NCI-H2196 treated with DMSO at 0.1 percent for 48 hours (cell line): ENCODE results near the gene FXR2.

Experiments used
- DNase-seq: peaks from one replicate; lab custom pipeline; 2025; ENCODE audit not compliant: unreplicated experiment; lab: John Stamatoyannopoulos, UW

FXR2 gene

DNA sequence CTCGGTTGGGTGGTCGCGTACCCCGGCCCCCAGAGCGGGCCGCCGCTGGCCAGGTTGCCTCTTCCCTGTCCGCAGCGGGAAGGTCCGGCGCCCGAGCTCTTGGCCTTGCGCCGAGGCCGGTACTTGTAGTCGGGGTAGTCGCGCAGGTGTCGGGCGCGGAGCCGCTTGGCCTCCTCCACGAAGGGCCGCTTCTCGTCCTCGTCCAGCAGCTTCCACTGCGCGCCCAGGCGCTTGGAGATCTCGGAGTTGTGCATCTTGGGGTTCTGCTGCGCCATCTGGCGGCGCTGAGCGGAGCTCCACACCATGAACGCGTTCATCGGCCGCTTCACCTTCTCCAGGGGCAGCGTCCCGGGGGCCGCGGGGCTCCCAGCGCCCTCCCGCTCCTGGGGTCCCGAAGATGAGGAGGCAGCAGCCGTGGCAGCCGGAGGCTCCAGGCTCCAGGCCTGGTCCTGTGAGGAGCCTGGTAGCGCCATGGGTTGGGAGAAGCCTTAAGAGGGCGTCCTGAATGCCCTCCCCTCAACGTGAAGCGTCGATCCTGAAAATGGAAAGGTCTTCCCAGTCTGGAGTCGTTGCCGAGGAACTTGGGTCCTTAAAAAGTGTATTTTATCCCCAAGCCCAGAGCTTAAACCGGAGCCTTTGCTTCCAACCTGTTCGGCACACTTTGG is 25.4 kb downstream of the FXR2 start:
- DNase-seq, result no peak

DNA sequence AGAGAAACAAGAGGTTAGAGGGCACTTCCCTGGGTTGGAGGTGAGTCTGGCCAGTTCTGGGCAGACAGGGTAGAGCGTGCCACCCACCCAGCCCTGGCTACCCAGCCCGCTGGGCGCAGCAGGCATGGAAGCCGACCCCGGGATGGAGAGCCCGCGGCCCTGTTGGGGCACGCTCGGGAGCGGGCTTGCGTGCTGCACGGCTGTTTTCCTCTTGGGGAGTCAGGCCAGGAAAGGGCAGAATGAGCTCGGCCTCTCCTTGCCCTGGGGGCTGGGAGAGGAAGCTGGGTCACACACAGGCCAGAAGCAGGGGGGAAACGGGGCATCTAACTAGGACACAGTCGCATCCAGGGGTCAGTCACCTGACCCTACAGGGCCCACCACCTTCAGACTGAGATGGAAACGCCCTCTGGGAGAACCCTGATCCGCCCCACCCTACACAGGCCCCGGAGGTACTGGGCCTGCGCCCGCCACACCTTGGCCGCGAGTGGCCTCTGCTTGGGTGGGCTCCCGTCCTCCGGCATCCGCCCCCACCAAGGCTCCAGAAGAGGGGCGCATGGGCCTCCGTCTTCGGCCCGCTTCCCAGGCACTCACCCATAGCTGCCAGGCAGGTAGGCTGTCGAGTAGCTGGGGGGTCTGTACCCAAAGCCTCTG is 26.0 kb downstream of the FXR2 start:
- no peak for DNase-seq

DNA sequence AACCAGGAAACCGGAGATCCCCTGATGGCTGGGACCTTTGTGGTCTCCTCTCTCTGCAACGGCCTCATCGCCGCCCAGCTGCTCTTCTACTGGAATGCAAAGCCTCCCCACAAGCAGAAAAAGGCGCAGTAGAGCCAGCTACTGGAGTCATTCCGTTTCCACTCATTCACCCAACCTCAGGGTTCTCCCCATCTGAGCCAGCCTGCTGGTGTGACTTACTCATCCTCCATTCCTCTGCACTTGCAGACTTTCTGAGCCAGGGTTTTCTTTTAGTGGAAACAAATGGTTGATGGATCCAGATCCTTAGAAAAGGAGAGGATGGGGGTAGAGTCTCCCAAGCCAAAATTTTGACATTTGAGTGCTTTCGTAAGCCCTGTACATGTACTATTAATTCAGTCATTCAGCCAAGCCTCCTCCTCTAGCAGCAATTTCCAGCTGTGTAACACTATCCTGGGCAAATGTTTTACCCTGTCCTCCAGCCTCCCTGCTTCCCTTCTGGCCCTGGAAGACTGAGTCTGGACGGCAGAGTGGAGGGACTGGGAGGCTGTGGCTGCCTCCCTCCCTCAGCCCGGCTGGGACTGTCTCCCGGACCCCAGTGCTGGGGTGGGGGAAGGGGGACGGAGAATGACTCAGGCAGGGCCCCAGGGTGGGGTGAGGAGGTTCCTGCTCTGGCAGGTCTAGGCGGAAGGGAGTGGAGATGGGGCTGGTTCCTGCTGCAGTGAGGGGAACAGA is 27.1 kb downstream of the FXR2 start:
- no peak for DNase-seq

DNA sequence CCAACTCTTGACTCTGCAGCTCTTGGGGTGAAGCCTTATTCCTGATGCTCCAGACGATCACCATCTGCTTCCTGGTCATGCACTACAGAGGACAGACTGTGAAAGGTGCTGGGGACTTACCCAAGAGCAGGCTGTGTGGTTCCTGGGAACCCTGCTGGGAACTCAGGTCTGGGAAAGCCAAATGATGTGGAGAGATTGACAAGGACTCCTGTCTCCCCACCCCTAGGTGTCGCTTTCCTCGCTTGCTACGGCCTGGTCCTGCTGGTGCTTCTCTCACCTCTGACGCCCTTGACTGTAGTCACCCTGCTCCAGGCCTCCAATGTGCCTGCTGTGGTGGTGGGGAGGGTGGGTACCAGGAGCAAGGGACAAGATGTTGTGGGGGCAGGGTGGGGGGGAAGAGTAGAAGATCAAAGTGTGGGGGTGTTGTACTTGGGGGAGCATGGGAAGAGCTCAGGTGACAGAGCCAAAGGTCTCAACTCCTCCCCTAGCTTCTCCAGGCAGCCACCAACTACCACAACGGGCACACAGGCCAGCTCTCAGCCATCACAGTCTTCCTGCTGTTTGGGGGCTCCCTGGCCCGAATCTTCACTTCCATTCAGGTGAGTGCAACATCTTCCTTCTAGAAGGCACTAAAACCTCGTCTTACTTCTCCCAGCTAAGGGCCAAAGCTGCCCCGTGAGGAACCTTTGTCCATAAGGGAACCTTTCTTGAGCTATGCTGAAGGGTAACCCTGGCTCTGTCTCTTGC is 27.9 kb downstream of the FXR2 start:
- DNase-seq, result no peak

DNA sequence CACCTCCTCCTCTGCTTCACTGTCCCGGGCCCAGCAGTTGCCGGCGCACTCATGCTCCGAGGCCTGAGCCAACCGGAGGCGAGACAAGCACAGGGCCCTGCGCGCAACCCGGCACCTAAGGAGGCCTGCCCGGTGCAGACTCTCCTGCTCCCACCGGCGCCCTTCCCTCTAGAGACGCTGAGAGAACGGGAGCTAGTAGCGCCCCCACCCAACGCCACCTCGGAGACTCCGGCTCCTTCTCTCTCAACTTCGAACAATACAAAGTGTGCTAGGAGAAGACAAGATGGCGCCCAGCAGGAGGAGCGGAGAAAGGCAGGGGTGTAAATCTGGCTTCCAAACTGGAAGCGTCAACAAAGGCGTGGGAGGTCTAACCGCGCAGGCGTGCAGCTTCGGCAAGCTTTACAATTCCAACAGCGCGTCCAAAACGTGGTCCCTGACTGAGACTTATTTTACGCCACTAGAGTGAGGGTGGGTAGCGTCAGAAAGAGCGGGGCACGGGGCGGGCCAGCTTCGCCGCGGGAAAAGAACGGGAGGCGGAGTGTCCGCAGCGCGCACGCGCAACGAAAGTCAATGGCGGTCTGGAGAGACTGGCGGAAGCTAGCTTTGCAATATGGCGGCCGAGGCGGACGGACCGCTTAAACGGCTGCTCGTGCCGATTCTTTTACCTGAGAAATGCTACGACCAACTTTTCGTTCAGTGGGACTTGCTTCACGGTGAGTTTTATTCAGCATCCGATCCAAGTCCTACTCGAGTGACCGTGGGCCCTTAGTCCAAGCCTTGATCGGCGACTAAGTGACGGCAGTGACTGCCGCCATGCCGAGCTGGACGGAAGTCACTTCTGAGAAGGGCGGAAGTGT is 31.2 kb downstream of the FXR2 start, which contains the start of gene MPDU1:
TSS of gene MPDU1 (plus strand) at position 600 of the 857 bp plus-strand sequence. CDS start at position 611, 11 bp downstream.
- peak; percentile 88 for DNase-seq

DNA sequence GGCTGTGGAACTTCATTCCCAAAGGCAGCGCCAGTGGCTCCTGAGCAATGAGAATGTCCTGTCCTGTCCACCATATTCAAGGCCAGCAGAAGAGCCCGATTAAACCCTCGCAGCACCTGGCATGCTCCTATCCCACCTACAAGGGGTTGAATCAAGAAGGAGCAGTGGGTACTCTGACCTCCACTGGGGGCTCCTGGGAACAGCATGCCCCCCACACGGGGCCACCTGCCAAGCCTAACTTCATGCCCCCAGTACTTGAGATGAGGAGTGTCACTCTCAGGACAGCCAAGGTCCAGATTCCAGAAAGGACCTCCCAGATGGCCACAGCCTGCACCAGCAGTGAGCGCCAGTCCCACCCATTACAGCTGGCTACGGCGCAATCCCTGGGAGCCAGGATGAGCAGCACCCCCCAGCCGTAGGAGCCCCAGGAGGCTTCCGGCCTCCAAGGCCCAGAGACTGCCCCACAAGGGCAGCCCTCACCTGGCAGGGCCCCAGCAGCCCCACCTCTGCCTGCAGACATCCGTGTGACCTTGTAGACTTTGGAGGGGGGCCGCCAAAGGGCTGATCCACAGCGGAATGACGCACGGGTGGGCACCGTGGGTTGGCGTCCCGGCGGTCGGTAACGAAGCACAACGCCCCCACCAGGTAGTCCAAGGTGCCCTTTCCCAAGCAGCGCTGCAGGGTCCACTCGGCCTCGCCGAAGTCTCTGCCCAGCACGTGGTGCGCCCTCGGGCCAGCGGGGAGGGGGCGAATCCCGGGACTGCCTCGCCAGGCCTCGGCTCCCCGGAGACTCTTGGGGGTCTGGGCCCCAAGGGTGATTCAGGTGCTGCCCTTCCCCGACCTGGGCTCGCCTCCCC is 32.1 kb downstream of the FXR2 start:
- no peak for DNase-seq

DNA sequence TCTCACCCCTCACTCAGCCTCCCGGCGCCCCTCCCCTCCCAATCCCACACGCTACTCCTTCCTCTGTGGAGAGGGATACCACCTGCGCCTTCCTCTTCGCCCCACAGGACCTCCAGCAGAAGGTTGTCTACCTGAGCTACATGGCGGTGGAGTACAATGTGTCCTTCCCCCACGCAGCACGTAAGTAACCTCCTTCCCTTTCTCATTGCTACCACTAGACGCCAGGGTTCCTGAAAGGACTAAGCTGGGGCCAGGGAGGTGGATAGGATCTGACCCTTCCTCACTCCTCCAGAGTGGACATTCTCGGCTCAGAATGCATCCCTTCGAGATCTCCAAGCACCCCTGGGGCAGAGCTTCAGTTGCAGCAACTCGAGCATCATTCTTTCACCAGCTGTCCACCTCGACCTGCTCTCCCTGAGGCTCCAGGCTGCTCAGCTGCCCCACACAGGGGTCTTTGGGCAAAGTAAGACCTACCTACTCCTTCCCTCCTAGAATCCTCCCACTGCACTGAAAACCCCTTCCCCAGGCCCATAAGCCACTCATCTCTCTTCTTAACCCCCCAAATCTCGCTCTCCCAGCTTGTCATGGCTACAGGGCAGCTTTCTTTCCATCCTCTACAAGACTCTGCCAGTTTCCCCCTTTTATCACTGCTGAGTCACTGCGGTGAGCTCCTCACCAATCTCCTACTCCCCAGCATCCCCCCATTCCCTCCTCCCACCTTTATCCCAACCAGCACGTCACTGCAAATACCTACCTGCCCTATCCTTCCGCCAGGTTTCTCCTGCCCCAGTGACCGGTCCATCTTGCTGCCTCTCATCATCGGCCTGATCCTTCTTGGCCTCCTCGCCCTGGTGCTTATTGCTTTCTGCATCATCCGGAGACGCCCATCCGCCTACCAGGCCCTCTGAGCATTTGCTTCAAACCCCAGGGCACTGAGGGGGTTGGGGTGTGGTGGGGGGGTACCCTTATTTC is 33.8 kb downstream of the FXR2 start:
- no peak for DNase-seq

DNA sequence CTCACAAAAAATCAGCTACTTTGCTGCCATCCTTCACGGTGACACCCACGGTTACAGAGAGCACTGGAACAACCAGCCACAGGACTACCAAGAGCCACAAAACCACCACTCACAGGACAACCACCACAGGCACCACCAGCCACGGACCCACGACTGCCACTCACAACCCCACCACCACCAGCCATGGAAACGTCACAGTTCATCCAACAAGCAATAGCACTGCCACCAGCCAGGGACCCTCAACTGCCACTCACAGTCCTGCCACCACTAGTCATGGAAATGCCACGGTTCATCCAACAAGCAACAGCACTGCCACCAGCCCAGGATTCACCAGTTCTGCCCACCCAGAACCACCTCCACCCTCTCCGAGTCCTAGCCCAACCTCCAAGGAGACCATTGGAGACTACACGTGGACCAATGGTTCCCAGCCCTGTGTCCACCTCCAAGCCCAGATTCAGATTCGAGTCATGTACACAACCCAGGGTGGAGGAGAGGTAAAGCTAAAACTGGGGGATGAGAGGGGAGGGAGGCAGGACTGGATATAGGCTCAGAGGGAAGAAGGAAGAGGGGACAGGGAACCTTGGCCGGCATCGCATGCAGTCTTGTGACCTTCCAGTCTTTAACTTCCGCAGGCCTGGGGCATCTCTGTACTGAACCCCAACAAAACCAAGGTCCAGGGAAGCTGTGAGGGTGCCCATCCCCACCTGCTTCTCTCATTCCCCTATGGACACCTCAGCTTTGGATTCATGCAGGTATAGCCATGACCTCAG is 34.7 kb downstream of the FXR2 start:
- DNase-seq, result no peak

DNA sequence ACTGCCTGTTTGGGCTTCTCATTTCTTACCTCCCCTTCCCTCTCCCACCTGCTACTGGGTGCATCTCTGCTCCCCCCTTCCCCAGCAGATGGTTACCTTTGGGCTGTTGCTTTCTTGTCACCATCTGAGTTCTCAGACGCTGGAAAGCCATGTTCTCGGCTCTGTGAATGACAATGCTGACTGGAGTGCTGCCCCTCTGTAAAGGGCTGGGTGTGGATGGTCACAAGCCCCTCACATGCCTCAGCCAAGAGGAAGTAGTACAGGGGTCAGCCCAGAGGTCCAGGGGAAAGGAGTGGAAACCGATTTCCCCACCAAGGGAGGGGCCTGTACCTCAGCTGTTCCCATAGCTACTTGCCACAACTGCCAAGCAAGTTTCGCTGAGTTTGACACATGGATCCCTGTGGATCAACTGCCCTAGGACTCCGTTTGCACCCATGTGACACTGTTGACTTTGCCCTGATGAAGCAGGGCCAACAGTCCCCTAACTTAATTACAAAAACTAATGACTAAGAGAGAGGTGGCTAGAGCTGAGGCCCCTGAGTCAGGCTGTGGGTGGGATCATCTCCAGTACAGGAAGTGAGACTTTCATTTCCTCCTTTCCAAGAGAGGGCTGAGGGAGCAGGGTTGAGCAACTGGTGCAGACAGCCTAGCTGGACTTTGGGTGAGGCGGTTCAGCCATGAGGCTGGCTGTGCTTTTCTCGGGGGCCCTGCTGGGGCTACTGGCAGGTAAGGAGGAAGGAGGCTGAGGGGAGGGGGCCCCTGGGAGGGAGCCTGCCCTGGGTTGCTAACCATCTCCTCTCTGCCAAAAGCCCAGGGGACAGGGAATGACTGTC is 35.5 kb downstream of the FXR2 start, which contains the start of gene CD68:
TSS of gene CD68 (plus strand) at position 638 of the 833 bp plus-strand sequence. CDS start at position 678, 40 bp downstream.
- DNase-seq, result no peak

DNA sequence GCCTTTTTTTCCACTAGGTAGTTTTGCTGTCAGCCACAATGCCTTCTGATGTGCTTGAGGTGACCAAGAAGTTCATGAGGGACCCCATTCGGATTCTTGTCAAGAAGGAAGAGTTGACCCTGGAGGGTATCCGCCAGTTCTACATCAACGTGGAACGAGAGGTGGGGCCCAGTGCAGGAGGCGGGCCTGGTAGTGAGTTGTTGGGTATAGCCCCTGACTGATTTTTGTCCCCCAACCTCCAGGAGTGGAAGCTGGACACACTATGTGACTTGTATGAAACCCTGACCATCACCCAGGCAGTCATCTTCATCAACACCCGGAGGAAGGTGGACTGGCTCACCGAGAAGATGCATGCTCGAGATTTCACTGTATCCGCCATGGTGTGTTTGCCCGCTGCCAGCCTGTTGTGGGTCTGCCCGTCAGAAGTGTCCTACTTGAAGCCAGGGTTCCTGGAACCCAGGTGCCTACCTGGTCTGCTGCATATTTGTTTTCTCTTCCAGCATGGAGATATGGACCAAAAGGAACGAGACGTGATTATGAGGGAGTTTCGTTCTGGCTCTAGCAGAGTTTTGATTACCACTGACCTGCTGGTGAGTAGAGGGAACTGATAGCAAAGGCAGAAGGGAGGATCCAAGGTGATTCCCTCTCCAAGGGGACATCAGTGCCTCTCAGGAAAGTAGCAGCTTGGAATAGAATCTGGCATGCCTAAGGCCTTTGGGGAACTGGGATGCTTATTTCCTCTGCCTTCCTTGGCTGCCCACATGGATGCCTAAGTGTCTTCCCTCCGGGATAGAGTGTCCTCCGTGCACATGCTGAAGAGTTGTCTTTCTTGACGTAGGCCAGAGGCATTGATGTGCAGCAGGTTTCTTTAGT is 37.1 kb downstream of the FXR2 start:
- no peak for DNase-seq

DNA sequence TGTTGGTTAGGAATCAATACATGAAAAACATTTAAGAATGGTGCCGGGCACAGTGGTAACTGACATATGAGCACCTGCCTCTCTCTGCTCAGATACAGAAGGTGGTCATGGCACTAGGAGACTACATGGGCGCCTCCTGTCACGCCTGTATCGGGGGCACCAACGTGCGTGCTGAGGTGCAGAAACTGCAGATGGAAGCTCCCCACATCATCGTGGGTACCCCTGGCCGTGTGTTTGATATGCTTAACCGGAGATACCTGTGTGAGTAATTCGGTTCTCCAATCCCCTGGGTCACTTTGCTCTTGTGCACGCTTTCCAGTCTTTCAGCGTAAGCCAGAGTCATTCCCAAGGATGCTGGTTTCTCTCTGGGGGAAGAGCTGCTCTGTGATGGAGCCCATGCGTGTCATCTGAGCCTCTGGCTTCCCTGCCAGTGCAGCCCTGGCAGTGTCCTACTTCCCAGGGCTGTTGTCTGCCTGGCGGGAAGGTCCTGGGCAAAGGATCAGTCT is 38.2 kb downstream of the FXR2 start:
- no peak for DNase-seq

DNA sequence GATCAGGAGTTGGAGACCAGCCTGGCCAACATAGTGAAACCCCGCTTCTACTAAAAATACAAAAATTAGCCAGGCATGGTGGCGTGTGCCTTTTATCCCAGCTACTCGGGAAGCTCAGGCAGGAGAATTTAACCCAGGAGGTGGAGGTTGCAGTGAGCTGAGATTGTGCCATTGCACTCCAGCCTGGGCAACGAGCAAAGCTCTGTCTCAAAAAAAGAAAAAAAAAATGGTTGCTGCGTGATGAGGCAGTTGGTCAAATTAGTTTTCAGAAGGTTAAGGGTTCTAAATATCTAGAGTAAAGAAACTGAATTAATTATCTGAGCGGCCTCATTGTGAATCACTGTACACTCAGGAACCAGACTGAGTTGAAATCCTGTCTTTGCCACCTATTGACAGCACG is 38.7 kb downstream of the FXR2 start:
- no peak for DNase-seq

DNA sequence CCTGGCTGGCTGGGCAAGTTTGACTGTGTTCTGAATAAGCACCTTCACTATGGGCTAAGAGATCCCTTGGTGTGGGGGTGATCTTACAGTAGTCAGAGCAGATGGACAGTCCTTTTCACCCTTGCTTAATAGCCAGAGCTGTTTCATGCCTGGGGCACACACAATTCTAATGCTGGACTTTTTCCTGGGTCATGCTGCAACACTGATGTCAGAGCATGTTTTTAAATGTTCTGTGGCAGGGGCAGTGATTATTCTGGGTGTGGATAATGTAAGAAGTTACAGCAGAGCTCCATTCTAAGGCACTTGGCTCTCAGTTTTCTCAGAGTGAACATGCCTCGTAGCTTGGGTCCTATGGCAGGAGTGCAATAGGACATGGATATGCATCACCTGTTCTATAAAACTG is 39.2 kb downstream of the FXR2 start:
- DNase-seq, result no peak

DNA sequence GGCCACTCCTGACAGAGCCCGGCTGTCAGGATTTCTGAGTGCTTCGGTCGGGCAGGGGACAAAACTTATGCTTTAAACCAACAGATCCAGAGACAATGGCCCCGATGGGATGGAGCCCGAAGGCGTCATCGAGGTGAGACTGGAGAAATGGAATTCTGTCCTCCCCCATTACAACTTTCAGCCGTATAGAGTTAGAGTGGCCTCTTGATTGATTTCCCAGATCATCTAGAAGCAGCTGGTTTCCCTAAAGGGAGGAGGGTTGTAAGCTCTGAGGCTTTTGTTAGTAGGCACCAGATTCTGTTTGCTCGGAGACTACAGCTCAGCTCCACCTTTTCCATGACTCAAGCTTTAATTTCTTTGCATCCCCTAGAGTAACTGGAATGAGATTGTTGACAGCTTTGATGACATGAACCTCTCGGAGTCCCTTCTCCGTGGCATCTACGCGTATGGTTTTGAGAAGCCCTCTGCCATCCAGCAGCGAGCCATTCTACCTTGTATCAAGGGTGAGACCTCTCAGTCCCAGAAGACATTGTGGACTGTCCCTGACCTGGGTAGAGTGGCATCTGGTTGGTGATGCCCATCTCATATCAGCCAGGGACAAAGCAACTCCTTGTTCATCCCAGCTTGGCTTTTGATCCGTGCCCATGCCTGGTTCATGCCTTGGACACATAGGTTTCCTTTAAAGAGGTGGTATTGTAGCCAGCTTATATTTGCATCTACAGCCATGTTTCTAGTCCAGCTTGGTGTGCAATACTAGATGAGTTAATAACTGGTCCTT is 40.3 kb downstream of the FXR2 start:
- DNase-seq, result no peak
